Mucosa of descending colon (tissue), 3 donors: ENCODE results near the gene LIMK1. TPM values are rescaled to one million over a fixed set of nuclear protein-coding genes. Genes with fewer than 3 reads are reported as not detected.

Experiments used
- ATAC-seq: fragments of 200-7000 bp; cut with Tn5 transposase; one replicate; pipeline ENCODE4 v1.9.1; 2020; ENCODE audit warnings: mild to moderate bottlenecking, moderate library complexity
- DNase-seq, 3 donors: peaks; one replicate each; pipeline ENCODE4 v3.0.0-alpha.2; 2020
- H3K36me3 ChIP-seq: fragments of 200-600 bp; one replicate; pipeline ENCODE4 v1.8.0; 2021; ENCODE audit warnings: low read depth, mild to moderate bottlenecking
- H3K4me1 ChIP-seq: fragments of 200-600 bp; one replicate; pipeline ENCODE4 v1.8.0; 2021; ENCODE audit warnings: low read depth, mild to moderate bottlenecking
- H3K4me3 ChIP-seq: fragments of 200-600 bp; one replicate; pipeline ENCODE4 v1.8.0; 2021; ENCODE audit warnings: mild to moderate bottlenecking
- H3K9me3 ChIP-seq: fragments of 200-600 bp; one replicate; pipeline ENCODE4 v1.8.0; 2021; ENCODE audit warnings: mild to moderate bottlenecking
- CTCF ChIP-seq: fragments of 200-600 bp; IDR thresholded peaks from one replicate; pipeline ENCODE4 v1.8.0; 2022; ENCODE audit warnings: antibody characterized with exemption, mild to moderate bottlenecking
- intact Hi-C, 2 donors: fragments of 100-400 bp; cut with DNase I in 1 of 2; cut with micrococcal nuclease in 1 of 2; formaldehyde crosslinking; loops; one replicate each; pipeline versions ENCODE4 v1.11.0 to v1.11.1; 2022; cut with DNase I, micrococcal nuclease
- total RNA-seq, 3 donors: library from RNA; stranded (reverse); fragmentation: NEBNext Ultra II Directional in 2 of 3; extraction: Animal tissue kit (Norgen Biotek cat#: 25700) in 2 of 3; gene quantifications; one replicate each; pipeline versions ENCODE4 v1.2.1 to v1.2.4, GENCODE V29; 2021 to 2023
- donor health status: DM: no; HTN: no; CAD: no; lungs with moderate emphysema.
- donor health status: DM: no; HTN: no; CAD: no.
- donor health status: DM: no; HTN: yes; CAD: no.

LIMK1 gene
- total RNA-seq, 3 donors from 2014 or later, result 12.0 to 15.6 (median 12.1) TPM

GRCh38 chr7:74099031-74099430 lies 15.4 kb downstream of the LIMK1 start:
- ATAC-seq (no peak), DNase-seq (no peak)
- TF ChIP-seq CTCF, result no peak
- H3K4me1 ChIP-seq, result no peaks in the 10 kb centered on the region
- no peak overlapping the region for H3K4me3 ChIP-seq
- H3K9me3 ChIP-seq, result no peaks in the 10 kb centered on the region
- H3K36me3 ChIP-seq, result no peaks in the 10 kb centered on the region
- intact Hi-C loops, result no loop called here

GRCh38 chr7:74101061-74101681 lies 17.6 kb downstream of the LIMK1 start:
- TF ChIP-seq CTCF, result no peak
- Histone ChIP-seq H3K36me3 (no peaks in the 10 kb centered on the region), H3K4me3 (no peak overlapping the region), H3K4me1 (no peaks in the 10 kb centered on the region), H3K9me3 (no peaks in the 10 kb centered on the region)
- intact Hi-C loops, result no loop called here
- DNase-seq (peak in 1 of 3 donors; percentile 21), ATAC-seq (peak; percentile 64)

GRCh38 chr7:74103219-74103772 lies 19.7 kb downstream of the LIMK1 start:
- Histone ChIP-seq H3K4me1 (no peaks in the 10 kb centered on the region), H3K4me3 (no peak overlapping the region), H3K36me3 (no peaks in the 10 kb centered on the region), H3K9me3 (no peaks in the 10 kb centered on the region)
- intact Hi-C loops, result no loop called here
- TF ChIP-seq CTCF, result no peak
- no peak for DNase-seq
- ATAC-seq, result no peak

GRCh38 chr7:74104702-74105101 lies 21.1 kb downstream of the LIMK1 start:
- Histone ChIP-seq H3K36me3 (no peaks in the 10 kb centered on the region), H3K4me3 (no peak overlapping the region), H3K9me3 (no peaks in the 10 kb centered on the region), H3K4me1 (no peaks in the 10 kb centered on the region)
- DNase-seq (no peak), ATAC-seq (no peak)
- intact Hi-C loops, result no loop called here
- no peak for TF ChIP-seq CTCF

DNA sequence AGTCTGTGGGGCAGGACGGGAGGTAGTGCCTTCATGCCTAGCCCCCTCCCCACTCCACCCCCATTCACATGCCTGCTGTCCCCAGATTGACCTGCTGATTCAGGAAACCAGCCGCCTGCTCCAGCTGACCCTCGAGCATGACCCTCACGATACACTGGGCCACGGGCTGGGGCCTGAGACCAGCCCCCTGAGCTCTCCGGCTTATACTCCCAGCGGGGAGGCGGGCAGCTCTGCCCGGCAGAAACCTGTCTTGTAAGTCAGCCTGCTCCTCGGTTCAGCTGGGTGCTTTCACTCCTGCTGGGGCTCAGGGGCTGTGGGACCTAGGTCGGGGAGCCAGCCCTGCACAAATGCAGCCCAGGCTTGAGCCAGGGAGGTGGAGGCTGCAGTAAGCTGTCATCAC lies 22.4 kb downstream of the LIMK1 start:
- DNase-seq (no peak), ATAC-seq (no peak)
- Histone ChIP-seq H3K4me3 (no peak overlapping the region), H3K36me3 (no peaks in the 10 kb centered on the region), H3K9me3 (no peaks in the 10 kb centered on the region), H3K4me1 (no peaks in the 10 kb centered on the region)
- intact Hi-C loops, result no loop called here
- no peak for TF ChIP-seq CTCF

DNA sequence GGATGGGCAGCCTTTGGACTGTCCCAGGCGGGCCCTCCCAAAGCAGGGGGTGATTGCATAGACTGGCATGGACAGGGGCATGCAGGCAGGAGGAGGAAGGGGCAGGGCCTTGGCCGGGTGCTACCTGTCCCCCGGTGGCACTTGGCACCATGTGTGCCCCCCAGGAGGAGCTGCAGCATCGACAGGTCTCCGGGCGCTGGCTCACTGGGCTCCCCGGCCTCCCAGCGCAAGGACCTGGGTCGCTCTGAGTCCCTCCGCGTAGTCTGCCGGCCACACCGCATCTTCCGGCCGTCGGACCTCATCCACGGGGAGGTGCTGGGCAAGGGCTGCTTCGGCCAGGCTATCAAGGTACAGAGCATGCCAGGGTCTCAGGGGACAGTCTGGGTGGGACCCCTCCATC lies 23.2 kb downstream of the LIMK1 start:
- H3K9me3 ChIP-seq, result no peaks in the 10 kb centered on the region
- H3K4me3 ChIP-seq, result no peak overlapping the region
- DNase-seq (no peak), ATAC-seq (no peak)
- no peak for TF ChIP-seq CTCF
- no peaks in the 10 kb centered on the region for H3K4me1 ChIP-seq
- H3K36me3 ChIP-seq, result no peaks in the 10 kb centered on the region
- intact Hi-C loops, result no loop called here
